HepG2 (cell line): ENCODE measurements around the gene RHBDL1. TPM values are rescaled to one million over a fixed set of nuclear protein-coding genes. Genes with fewer than 3 reads are reported as not detected.

Source experiments
- BCL6 ChIP-seq: IDR thresholded peaks from 2 replicates; pipeline ENCODE4 v1.6.1; 2016; ENCODE audit warnings: missing genetic modification reagents, missing compliant biosample characterization
- DR1 ChIP-seq: sonication (generic); formaldehyde crosslinking; IDR thresholded peaks from 2 replicates; pipeline ENCODE4 v1.8.0; 2021; ENCODE audit warnings: mild to moderate bottlenecking, missing genetic modification reagents, inconsistent platforms
- EP300 ChIP-seq, 3 experiments: sonication (generic) in 1 of 3; formaldehyde crosslinking in 1 of 3; IDR thresholded peaks; 2 replicates each; pipeline versions ENCODE4 v1.5.1 to v1.6.1; 2011 to 2020; ENCODE audit warnings: low read depth in 2 of 3, low read length in 2 of 3, borderline replicate concordance in 1 of 3, improper control_type of control experiment in 1 of 3, mild to moderate bottlenecking in 1 of 3, missing genetic modification reagents in 1 of 3, moderate library complexity in 1 of 3
- MATR3 ChIP-seq: sonication (generic); formaldehyde crosslinking; IDR thresholded peaks from 2 replicates; pipeline ENCODE4 v1.4.0; 2020; ENCODE audit warnings: missing genetic modification reagents
- MXI1 ChIP-seq: IDR thresholded peaks from 3 replicates; pipeline ENCODE4 v1.6.1; 2012; ENCODE audit warnings: low read depth, low read length, inconsistent platforms, borderline replicate concordance
- RFXAP ChIP-seq: sonication (generic); formaldehyde crosslinking; IDR thresholded peaks from 2 replicates; pipeline ENCODE4 v1.4.0; 2020; ENCODE audit warnings: missing genetic modification reagents, borderline replicate concordance
- SIN3A ChIP-seq: IDR thresholded peaks from 2 replicates; pipeline ENCODE4 v1.6.1; 2011; ENCODE audit warnings: low read depth, mild to moderate bottlenecking, control low read depth, low read length, borderline replicate concordance
- ZFY ChIP-seq: sonication (generic); formaldehyde crosslinking; IDR thresholded peaks from 2 replicates; pipeline ENCODE4 v1.4.0; 2020; ENCODE audit warnings: missing genetic modification reagents
- ZNF160 ChIP-seq: sonication (generic); formaldehyde crosslinking; IDR thresholded peaks from 2 replicates; pipeline ENCODE4 v1.8.0; 2022; ENCODE audit warnings: mild to moderate bottlenecking, inconsistent platforms, missing genetic modification reagents
- ZNF24 ChIP-seq: fragments of 450-650 bp; IDR thresholded peaks from 2 replicates; pipeline ENCODE4 v1.6.1; 2017; ENCODE audit warnings: antibody characterized with exemption, mild to moderate bottlenecking
- ZNF263 ChIP-seq: sonication (generic); formaldehyde crosslinking; IDR thresholded peaks from 2 replicates; pipeline ENCODE4 v1.4.0; 2020; ENCODE audit warnings: missing genetic modification reagents
- ZNF496 ChIP-seq: sonication (generic); formaldehyde crosslinking; IDR thresholded peaks from 2 replicates; pipeline ENCODE4 v1.8.1; 2023; ENCODE audit warnings: mild to moderate bottlenecking, moderate library complexity, missing genetic modification reagents; ENCODE audit not compliant: insufficient replicate concordance
- ZNF775 ChIP-seq: sonication (generic); formaldehyde crosslinking; IDR thresholded peaks from 2 replicates; pipeline ENCODE4 v1.4.0; 2020; ENCODE audit warnings: missing genetic modification reagents, mild to moderate bottlenecking, moderate library complexity, borderline replicate concordance
- ZZZ3 ChIP-seq: sonication (generic); formaldehyde crosslinking; IDR thresholded peaks from 2 replicates; pipeline ENCODE4 v1.4.0; 2020; ENCODE audit warnings: missing genetic modification reagents, mild to moderate bottlenecking, borderline replicate concordance
- polyA plus RNA-seq, 8 experiments: library from polyadenylated mRNA; depleted of rRNA in 3 of 8; stranded (reverse) in 7 of 8; unstranded in 1 of 8; fragments of >200 nt; fragmentation: Illumina TruSeq in 4 of 8; extraction: Trizol in 4 of 8; gene quantifications; 2 replicates each; pipeline versions ENCODE4 v1.2.1 to v1.2.3, GENCODE V29; 2011 to 2016; ENCODE audit warnings: low read depth in 4 of 8, missing spikeins in 1 of 8, mixed read lengths in 1 of 8; ENCODE audit not compliant: insufficient read depth in 1 of 8
- total RNA-seq, 5 experiments: library from RNA; depleted of rRNA; stranded (reverse); fragments of >200 nt; fragmentation: Illumina TruSeq; extraction: Trizol; gene quantifications; 2 replicates each; pipeline ENCODE4 v1.2.3, GENCODE V29; 2016; ENCODE audit warnings: low read depth in 1 of 5
- TF ChIP-seq, protein P1 (sequence below): sonication (generic); formaldehyde crosslinking; IDR thresholded peaks from 2 replicates; pipeline ENCODE4 v1.5.0; 2020; ENCODE audit warnings: missing genetic modification reagents
- TF ChIP-seq, protein P2 (sequence below), 2 experiments: sonication (generic) in 1 of 2; formaldehyde crosslinking in 1 of 2; IDR thresholded peaks; 2 replicates each; pipeline versions ENCODE4 v1.4.0 to v1.6.1; 2016 to 2020; ENCODE audit warnings: borderline replicate concordance in 1 of 2, low read depth in 1 of 2, mild to moderate bottlenecking in 1 of 2, missing genetic modification reagents in 1 of 2
- TF ChIP-seq, protein P3 (sequence below): sonication (generic); formaldehyde crosslinking; IDR thresholded peaks from 2 replicates; pipeline ENCODE4 v1.4.0; 2020; ENCODE audit warnings: missing genetic modification reagents
- TF ChIP-seq, protein P4 (sequence below): sonication (generic); formaldehyde crosslinking; IDR thresholded peaks from 2 replicates; pipeline ENCODE4 v1.9.0; 2022; ENCODE audit warnings: low read depth, missing genetic modification reagents

The RHBDL1 gene
- total and polyA plus RNA-seq, 2 of the 13 experiments (the other 11 are each of a cell fraction or from before 2014, with no cell fraction given) = 1.8 to 3.8 TPM

DNA sequence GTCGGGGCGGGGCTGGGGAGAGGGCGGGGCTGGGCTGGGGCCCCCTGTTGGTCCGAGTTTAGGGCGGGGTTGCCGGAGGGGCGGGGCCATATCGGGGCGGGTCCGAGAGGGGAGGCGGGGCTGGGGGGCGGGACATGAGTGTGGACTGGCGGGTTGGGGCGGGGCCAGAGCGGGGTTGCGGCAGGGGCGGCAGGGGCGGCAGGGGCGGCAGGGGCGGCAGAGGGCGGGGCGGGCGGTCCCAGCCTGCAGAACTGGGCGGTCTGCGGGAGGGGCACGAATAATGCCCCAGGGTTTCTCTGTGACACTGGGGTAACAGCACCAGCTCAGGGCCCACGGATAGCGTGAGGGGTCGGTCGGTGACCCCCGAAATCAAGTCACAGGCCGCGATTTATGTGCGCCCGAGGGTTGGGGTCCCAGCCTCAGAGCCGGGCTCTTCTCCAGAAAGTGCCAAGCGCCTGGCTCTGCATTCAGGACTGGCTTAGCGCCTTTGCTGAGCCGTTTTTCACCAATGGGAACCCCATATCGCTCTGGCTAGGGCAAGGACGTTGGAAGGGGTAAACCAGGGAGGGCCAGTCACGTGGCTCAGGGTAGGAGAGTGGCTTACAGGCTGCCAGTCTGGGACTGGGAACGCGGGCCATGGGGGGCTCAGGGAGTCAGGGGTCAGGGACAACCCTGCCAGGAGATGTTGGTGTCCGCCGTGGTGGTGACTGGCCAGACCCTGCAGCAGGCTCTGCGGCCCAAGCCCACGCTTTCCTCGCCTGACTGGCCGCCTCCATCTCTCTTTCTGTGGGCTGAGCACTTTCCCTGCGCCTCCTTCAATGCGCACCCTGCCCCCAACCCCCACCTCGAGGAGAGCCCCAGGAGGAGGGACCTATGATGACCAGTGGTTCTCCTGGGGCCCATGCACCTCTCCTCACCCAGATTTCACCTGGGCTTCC, 38.1 kb upstream of the RHBDL1 start (continued):
- TF ChIP-seq, protein P1, sequence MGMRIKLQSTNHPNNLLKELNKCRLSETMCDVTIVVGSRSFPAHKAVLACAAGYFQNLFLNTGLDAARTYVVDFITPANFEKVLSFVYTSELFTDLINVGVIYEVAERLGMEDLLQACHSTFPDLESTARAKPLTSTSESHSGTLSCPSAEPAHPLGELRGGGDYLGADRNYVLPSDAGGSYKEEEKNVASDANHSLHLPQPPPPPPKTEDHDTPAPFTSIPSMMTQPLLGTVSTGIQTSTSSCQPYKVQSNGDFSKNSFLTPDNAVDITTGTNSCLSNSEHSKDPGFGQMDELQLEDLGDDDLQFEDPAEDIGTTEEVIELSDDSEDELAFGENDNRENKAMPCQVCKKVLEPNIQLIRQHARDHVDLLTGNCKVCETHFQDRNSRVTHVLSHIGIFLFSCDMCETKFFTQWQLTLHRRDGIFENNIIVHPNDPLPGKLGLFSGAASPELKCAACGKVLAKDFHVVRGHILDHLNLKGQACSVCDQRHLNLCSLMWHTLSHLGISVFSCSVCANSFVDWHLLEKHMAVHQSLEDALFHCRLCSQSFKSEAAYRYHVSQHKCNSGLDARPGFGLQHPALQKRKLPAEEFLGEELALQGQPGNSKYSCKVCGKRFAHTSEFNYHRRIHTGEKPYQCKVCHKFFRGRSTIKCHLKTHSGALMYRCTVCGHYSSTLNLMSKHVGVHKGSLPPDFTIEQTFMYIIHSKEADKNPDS (CRISPR knock-in tag) = no peak
- TF ChIP-seq MATR3 (no peak), ZFY (CRISPR knock-in tag) (no peak), RFXAP (no peak), MXI1 (peak; percentile 50; the same call in 1 of the 3 replicates), ZNF775 (CRISPR knock-in tag) (no peak), ZNF263 (no peak), ZZZ3 (CRISPR knock-in tag) (no peak), EP300 (IDR thresholded peaks at IDR 0.05; ENCODE audit: low read depth in 2 of 2, low read length in 2 of 2) (no peak), EP300 (CRISPR knock-in tag; IDR thresholded peaks at IDR 0.05; ENCODE audit: borderline replicate concordance) (no peak), ZNF496 (CRISPR knock-in tag) (no peak), DR1 (no peak; the same call in 1 of the 2 replicates), BCL6 (no peak), ZNF24 (no peak), SIN3A (no peak), ZNF160 (CRISPR knock-in tag) (no peak)
- TF ChIP-seq, protein P2, sequence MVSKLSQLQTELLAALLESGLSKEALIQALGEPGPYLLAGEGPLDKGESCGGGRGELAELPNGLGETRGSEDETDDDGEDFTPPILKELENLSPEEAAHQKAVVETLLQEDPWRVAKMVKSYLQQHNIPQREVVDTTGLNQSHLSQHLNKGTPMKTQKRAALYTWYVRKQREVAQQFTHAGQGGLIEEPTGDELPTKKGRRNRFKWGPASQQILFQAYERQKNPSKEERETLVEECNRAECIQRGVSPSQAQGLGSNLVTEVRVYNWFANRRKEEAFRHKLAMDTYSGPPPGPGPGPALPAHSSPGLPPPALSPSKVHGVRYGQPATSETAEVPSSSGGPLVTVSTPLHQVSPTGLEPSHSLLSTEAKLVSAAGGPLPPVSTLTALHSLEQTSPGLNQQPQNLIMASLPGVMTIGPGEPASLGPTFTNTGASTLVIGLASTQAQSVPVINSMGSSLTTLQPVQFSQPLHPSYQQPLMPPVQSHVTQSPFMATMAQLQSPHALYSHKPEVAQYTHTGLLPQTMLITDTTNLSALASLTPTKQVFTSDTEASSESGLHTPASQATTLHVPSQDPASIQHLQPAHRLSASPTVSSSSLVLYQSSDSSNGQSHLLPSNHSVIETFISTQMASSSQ (IDR thresholded peaks at IDR 0.05; ENCODE audit: low read depth) = no peak
- TF ChIP-seq, protein P2 (CRISPR knock-in tag; IDR thresholded peaks at IDR 0.05; ENCODE audit: borderline replicate concordance) = no peak
- TF ChIP-seq, protein P3, sequence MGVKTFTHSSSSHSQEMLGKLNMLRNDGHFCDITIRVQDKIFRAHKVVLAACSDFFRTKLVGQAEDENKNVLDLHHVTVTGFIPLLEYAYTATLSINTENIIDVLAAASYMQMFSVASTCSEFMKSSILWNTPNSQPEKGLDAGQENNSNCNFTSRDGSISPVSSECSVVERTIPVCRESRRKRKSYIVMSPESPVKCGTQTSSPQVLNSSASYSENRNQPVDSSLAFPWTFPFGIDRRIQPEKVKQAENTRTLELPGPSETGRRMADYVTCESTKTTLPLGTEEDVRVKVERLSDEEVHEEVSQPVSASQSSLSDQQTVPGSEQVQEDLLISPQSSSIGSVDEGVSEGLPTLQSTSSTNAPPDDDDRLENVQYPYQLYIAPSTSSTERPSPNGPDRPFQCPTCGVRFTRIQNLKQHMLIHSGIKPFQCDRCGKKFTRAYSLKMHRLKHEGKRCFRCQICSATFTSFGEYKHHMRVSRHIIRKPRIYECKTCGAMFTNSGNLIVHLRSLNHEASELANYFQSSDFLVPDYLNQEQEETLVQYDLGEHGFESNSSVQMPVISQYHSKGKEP (CRISPR knock-in tag) = no peak
- TF ChIP-seq, protein P4, sequence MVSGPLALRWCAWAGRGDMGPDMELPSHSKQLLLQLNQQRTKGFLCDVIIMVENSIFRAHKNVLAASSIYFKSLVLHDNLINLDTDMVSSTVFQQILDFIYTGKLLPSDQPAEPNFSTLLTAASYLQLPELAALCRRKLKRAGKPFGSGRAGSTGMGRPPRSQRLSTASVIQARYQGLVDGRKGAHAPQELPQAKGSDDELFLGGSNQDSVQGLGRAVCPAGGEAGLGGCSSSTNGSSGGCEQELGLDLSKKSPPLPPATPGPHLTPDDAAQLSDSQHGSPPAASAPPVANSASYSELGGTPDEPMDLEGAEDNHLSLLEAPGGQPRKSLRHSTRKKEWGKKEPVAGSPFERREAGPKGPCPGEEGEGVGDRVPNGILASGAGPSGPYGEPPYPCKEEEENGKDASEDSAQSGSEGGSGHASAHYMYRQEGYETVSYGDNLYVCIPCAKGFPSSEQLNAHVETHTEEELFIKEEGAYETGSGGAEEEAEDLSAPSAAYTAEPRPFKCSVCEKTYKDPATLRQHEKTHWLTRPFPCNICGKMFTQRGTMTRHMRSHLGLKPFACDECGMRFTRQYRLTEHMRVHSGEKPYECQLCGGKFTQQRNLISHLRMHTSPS (CRISPR knock-in tag) = no peak
